Stimulated activated CD8-positive, alpha-beta memory T cell treated with anti-CD3 and anti-CD28 coated beads, Interleukin-4, amount 100 ng/mL, for 4 hours (primary cell): ENCODE results near the gene TTC4.
"Not testable (repeated sequence)": the region's sequence is repeated elsewhere in the genome, so short reads cannot be mapped to it uniquely, and the experiment has no call there.

Source experiments
- DNase-seq, 2 donors: peaks; one replicate each; pipeline ENCODE4 v3.0.0-alpha.2; 2020; ENCODE audit warnings: low read depth in 2 of 2, low spot score in 1 of 2

Gene TTC4

GRCh38 chr1:54745864-54746263 is 30.2 kb downstream of the TTC4 start:
- no peak for DNase-seq

- DNase-seq: no peak
Observed at GRCh38 chr1:54748094-54748835, 32.6 kb downstream of the TTC4 start.

GRCh38 chr1:54750596-54750995 is 34.9 kb downstream of the TTC4 start:
- DNase-seq: no peak

- DNase-seq: no peak
Observed at GRCh38 chr1:54751426-54751825, 35.8 kb downstream of the TTC4 start.

DNA sequence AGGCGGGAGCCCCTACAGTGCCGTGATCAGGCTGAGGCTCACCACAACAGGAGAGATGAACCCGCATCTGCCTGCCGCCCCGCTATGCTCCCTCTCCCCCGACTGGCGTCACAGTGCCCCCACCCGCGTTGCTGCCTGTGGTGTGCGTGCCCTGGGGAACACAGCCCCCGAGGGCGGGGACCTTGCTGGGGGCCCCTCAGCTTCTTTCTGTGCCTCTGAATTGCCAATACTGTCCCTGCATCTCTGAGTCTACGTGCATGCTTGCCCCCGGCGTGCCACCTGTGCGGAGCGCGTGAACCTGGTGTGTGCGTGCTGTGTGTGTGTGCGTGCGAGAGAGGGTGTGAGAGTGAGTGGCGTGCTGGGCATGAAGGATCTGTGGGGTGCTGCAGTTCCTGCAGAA is 38.4 kb downstream of the TTC4 start:
- no peak for DNase-seq

- no peak for DNase-seq
Observed at GRCh38 chr1:54754486-54755285, 39.0 kb downstream of the TTC4 start.

- no peak for DNase-seq
Observed at GRCh38 chr1:54757833-54758232, 42.2 kb downstream of the TTC4 start.

DNA sequence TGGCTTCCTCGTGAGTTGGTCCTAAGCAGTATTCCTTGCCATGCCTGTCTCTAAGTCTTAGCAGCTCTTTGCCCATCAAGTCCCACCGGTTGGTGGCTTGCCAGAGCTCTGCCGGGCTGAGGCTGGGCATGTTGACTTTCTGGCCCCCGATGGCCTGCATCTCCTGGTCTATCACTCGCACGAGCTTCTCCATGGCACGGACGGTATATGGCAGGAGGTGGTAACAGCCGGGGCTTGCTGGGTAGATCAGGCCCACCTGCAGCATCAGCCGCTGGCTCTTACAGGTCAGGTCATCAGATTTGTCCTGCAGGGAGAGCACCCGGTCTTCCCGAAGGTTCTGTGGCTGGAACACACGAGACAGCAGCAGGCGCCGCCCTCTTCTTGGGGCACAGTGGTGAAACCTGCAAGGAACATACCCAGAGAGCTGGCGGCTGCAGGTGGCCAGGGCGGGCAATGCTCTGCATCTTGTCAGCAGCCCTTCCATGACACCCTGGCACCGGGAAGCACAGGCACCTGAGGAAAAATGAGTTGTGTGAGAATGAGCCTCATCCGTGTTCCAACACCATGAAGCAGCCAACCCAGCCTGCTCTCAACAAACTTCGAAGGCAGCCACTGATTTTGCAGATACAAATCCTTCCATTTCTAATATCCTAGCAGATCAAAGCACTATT is 43.2 kb downstream of the TTC4 start:
- DNase-seq: no peak

DNA sequence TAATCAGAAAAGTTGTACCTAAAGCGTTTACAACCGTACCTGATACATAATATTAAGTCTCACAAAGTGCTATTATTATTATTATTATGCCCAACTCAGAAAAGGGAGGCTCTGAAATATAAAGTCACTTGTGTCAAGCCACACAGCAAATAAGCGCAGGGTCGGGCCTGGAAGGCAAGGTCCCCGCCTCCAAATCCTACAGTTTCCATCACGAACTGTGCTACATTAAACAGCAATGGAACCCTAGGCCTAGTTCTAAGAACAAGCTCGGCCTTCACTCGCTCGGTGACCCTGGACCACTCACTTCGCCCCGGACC is 48.1 kb downstream of the TTC4 start:
- no peak for DNase-seq

DNA sequence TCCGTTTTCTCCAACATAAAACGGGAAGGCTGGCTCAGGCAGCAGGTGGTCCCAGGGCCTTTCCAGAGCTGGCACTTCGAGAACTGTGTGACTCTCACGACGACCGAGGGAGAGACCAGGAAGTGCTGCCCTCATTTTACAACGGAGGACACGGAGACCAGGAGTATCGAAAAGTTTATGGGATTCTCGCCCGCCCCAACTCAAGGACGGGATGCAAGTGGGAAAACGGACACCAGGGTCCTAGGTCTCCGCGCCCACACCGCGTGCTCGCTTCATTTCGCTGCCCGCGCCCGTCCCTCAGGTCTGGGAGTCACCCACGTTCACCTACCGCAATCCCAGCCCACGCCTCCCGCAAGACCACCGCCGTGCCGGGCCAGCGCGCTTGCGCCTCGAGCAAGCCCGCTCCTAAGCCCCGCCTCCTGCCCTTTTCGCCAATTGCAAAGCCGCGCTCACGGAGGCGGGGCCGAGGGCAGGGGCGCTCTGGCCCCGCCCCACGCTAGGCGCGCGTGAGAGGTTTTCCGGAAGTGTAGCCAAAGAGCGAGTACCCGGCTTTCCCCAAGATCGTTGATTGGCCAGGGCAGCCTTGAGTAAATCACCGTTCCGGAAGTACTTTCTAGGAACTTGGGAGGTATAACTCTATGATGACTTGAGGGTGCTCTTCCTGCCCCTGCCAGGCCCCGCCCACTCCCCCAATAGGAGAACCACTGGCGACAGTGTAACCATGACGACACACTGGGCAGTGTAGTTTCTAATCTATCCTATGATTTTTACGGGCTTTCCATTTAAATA is 48.7 kb downstream of the TTC4 start, which contains the start of gene PARS2:
Gene PARS2, minus strand, starts transcription at position 391 of the 789 bp plus-strand sequence. CDS start 5,362 bp downstream, outside the sequence.
- peak; percentile 87 to 93 for DNase-seq

- DNase-seq: no peak
Observed at GRCh38 chr1:54764922-54765561, 49.4 kb downstream of the TTC4 start.

- DNase-seq: no peak
Observed at GRCh38 chr1:54766726-54767125, 51.1 kb downstream of the TTC4 start.

GRCh38 chr1:54767526-54767925 is 51.9 kb downstream of the TTC4 start:
- DNase-seq: no peak

- DNase-seq: no peak
Observed at GRCh38 chr1:54768093-54768492, 52.4 kb downstream of the TTC4 start.

DNA sequence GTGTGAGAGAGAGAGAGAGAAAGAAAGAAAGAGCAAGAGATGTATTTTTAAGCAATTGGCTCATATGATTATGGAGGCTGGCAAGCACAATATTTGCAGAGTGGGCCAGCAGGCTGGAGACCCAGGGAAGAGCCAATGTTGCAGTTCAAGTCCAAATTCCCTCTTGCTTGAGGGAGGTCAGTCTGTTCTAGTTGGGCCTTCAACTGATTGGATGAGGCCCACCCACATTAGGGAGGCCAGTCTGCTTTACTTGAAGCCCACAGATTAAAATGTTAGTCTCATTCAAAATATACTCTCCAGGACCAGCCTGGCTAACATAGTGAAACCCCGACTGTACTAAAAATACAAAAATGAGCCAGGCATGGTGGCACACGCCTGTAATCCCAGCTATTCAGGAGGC is 57.3 kb downstream of the TTC4 start:
- DNase-seq: no peak

- no peak for DNase-seq
Observed at GRCh38 chr1:54774820-54775498, 59.3 kb downstream of the TTC4 start.

DNA sequence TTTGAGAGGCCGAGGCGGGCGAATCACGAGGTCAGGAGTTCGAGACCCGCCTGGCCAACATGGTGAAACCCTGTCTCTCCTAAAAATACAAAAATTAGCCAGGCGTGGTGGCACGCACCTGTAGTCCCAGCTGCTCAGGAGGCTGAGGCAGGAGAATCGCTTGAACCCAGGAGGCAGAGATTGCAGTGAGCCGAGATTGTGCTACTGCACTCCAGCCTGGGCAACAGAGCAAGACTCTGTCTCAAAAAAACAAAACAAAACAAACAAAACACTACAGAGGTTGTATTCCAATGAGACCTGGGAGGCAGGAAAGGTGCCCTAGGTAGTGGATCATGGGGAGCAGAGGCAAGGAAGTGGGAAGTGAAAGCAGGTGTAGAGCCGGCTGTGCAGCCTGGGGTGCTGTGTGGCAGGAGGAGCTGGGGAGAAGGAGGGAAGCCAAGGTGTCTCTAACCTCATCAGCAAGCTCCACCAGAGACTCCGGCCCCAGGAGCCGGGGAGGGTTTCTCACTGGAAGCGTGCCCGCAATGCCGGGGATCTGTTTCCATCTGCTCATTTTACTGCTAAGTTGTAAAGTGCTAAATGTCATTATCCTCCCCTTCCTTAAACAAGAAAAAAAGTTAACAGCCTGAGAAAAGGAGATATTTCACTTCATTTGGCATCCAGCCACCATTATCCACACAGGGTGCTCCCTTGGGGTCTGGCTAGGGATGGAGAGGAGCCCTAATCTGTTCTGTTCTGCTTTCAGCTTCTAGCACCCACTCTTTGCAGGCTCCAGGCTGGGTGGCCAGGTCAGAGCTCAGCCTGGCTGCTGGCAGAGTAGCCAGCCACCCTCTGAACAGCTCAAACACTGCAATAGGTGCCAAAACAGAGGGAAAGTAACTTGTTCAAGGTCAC is 60.4 kb downstream of the TTC4 start:
- not testable (repeated sequence) for DNase-seq

GRCh38 chr1:54777011-54777410 is 61.4 kb downstream of the TTC4 start:
- no peak for DNase-seq

DNA sequence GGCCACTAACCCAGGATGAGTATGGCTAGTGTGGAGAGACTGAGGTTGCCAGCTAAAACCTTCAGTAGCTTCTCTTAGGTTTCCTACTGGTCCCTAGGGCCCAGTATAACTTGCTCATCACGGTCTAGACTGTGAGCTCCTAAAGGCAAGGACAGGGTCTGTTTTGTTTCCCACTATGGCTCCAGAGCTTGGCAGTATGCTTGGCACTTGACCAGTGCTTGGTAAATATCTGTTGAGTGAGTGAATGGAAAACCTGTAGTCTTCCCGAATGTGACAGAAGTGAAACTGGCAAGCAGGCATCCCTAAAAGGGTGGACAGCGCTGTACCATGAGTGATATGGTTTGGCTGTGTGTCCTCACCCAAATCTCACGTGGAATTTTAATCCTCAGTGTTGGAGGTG is 61.8 kb downstream of the TTC4 start:
- no peak for DNase-seq
